HG03103 (cell line): ENCODE data around the gene LKAAEAR1.

Source experiments
- ATAC-seq: cut with Tn5 transposase; IDR thresholded peaks from one replicate; pipeline ENCODE4 v1.9.1; 2021; ENCODE audit warnings: low read depth; ENCODE audit not compliant: unreplicated experiment

Gene LKAAEAR1

DNA sequence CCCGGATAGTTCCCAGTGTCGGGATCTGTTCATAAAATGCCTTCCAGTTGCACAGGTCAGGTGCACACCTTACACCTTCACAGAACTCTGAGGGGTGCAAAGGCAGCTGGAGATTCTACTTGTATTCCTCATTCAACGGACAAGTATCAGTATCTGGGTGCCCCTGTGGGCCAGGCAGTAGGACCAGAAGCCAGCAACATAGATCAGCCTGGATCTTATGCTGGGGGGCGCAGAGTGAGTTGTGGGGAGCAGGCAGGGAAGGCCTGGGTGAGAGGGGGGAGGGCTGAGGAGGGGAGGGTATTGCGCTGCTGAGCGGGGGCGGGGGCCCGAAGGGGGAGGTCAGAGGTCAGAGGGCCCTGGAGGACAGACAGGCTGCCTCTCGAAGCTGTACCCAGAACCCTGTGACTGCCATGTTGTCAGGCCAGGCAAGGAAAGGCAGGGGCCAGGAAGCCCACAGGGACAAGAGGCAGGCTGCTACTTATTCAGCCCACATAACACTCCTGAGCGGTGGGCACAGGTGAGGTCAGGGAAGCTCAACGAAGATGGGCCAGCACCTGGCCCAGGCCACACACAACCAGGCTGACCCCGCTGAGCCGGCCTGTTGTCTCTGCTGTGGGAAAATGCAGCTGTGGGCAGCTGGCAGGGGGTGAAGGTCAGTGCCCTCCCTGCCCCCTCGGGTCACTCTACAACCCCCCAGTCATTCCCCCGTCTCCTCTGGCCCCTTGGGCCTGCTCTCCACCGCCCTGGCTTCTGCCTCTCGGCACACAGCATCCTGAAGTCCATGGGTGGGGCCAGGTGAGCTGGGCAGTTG lies 3.2 kb downstream of the LKAAEAR1 start:
- ATAC-seq = no peak

DNA sequence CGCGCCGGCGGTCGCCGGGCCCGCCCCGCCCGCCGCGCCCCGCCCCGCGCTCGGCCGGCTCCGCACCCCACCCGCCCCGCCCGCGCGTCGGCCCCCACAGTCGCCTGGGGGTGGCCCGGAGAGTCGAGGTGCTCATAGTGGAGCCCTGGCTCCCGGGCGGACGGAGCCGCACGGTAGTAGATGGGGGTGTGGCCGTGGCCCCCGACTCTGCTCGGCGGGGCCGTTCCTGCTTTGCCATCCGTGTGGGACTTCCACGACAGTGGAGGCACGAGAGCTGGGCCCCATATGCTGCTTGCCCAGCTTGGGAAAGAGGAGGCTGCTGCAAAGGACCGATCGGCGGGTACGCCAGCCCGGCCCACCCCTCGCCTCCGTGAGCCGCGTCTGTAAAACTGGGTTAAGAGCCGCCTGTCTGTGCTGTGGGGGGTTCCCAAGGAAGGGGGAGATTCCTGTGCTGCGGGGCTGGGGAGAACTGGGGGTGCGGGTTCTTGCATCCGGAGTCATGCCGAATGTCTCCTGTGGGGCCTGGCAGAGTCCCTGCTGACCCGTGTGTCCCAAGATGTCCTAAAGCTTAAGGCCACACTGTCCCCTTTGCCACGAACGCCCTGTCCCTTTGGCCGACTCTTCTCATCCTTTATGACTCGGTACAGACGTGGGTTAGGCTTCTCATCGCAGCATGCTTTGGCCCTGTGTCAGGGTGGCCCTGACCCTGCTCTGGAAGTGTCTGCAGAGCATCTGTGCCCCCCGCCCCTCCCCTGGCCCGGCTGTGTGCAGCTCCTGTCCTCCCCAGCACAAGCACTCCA lies 4.0 kb downstream of the LKAAEAR1 start, which contains the start of gene OPRL1:
OPRL1 (plus strand) TSS at position 70 of the 800 bp plus-strand sequence. CDS start 12,639 bp downstream, outside the sequence.
- ATAC-seq = no peak

- ATAC-seq = peak; percentile 33
Measured at GRCh38 chr20:64079273-64080012, 4.8 kb downstream of the LKAAEAR1 start, which contains the start of gene RGS19. Gene RGS19 (minus strand): TSS chr20:64079518. CDS start chr20:64076886, 2,632 bp downstream.

DNA sequence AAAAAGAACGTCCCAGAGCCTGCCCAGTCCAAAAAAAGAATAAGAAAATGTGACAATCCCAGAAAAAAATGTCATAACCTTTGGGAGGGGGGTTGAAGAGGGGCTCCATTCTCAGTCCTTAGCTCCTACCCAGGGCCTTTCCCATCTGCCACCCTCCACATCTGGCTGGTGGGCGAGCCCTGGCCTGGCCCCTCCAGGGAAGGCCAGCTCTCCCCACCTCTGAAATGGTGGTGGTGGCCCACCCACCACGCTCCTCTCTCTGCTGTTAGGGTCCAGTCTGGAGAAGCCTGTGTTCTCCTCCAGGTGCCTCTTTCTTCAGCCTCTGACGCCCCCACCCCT lies 5.3 kb downstream of the LKAAEAR1 start:
- ATAC-seq = no peak

GRCh38 chr20:64077876-64078551 lies 6.2 kb downstream of the LKAAEAR1 start:
- ATAC-seq = no peak

DNA sequence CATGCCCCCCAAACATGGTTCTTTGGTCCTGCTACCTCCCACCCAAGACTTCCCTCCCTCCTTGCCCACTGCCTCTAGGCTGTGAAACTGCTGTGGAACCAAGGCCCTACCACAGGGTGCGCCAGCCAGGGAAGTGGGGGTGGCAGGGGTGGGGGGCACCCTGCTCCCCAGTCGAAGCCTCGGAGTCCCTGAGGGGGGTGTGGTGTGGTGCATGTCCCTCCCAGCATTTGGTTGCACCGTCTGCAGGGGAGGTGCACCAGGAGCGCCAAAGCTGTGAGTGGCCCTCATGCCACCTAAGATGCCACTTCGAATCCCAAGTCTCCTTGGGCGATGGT lies 6.7 kb downstream of the LKAAEAR1 start:
- ATAC-seq = no peak

DNA sequence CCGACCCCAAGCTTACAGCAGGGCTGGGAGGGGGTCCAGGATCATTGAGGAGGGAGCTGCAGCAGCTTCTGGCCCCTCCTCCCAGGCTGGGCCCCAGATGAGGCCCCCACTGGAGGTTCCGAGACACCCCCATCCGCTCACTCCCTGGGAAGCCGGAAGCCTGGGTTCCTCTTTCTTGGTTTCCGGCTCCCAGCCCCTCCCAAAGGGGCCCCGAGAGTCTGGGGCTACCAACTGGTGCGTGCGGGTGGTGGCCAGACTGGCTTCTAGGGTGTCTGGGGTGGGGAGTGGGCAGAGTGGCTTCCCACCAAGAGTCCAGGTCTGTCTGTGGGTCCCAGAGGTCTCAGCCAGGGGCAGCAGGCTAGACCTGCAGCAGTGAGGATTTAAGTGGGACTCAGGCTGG lies 7.1 kb downstream of the LKAAEAR1 start:
- ATAC-seq = no peak

GRCh38 chr20:64076061-64076997 lies 7.9 kb downstream of the LKAAEAR1 start:
- ATAC-seq = no peak

- no peak for ATAC-seq
Measured at GRCh38 chr20:64075556-64075955, 8.6 kb downstream of the LKAAEAR1 start.

- ATAC-seq = no peak
Measured at GRCh38 chr20:64074963-64075362, 9.2 kb downstream of the LKAAEAR1 start.

DNA sequence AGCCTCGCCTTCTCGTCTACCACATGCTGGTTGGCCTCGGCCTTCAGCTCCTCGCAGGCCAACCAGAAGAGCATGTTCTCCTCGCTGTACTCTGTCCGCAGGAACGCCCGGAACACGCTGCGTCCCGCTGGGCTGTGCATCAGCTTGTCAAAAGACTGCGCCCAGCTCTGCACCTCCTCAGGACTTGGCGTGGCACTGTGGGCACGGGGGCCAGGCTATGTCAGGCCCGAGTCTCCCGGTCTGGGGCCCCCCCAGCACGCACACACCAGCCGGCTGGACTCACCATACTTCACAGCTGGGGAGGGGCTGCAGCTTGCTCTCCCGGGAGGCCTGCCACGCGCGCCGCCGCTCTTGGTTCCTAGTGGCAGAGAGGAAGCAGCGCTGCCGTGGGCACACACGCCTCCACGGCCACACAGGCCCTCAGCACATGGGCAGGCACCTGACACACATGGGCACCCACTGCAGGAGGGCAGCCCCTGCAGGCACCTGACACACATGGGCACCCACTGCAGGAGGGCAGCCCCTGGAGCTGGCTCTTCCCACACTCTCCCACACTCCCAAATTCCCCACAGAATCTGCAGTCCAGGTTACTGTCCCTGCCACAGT lies 9.9 kb downstream of the LKAAEAR1 start:
- ATAC-seq = no peak

DNA sequence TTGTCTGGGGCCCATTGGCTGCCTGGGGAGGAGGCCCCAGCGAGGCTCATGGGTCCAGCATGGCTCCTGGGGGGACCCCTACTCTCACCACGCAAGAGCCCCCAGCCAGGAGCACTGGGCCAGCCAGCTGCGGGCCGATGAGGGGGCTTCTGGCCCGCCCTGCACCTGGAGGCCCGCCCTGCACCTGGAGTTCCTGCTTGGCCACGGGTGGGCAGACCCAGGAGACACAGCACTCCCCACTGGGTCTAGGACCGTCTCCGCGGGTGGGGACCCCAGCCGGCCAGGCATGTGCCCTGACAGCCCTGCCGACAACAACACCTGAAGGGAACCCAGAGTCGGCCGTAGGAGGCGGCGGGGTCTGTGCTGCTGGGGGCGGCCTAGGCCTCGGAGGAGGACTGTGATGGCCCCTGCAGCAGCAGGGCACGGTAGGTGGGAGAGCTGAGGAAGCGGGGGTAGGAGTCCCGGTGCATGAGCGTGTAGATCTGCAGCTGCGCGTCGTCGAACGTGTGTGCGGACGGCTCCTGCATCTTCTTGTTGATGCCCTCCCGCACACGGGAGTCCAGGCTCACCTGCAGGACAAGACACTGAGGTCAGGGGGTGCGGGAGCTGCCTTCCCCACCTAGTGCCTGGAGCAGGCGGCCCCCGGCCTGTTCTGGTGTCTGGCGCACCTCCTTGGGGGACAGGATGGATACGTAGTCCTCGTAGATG lies 10.6 kb downstream of the LKAAEAR1 start:
- ATAC-seq = no peak

- ATAC-seq = no peak
Measured at GRCh38 chr20:64072498-64073063, 11.6 kb downstream of the LKAAEAR1 start.

GRCh38 chr20:64071341-64072332 lies 12.6 kb downstream of the LKAAEAR1 start:
- no peak for ATAC-seq

- ATAC-seq = no peak
Measured at GRCh38 chr20:64070244-64070993, 13.8 kb downstream of the LKAAEAR1 start.

DNA sequence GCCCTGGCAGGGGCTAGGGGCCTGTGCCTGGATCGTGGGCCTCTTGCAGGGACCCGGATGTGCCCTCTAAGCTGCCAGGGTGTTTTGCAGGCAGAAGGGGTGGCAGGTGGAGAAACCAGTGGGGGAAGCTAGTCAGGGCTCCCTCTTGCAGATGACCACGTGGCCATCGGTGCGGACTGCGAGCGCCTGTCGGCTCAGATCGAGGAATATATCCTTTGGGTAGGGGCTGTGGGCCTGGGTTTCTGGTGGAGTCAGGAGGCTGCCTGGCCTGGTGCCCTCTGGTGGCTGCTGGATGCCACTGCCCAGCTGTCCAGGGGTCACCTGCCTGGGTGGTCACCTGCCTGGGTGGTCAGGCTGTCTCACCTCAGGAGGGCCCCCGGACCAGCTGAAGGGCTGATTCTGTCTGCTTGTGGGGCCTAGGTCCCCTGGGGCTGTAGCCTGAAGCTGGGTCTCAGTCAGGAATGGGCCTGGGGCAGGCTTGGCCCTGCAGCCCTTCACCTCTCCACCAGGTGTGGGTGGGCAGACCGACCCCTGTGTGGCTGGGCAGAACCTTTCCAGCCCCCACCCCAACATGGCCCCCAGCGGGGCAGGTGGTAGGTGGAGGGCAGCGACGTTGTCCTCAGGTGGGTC lies 14.5 kb downstream of the LKAAEAR1 start:
- ATAC-seq = no peak
